GM19238 (cell line): ENCODE results near the gene KLF3.

Experiments used
- DNase-seq: peaks from one replicate; pipeline ENCODE4 v3.0.0; 2011; ENCODE audit warnings: low spot score; ENCODE audit not compliant: insufficient read length

KLF3 gene

GRCh38 chr4:38654273-38654672, 9.7 kb upstream of the KLF3 start:
- DNase-seq, result no peak

- no peak for DNase-seq
Measured at GRCh38 chr4:38656111-38656510, 7.9 kb upstream of the KLF3 start.

DNA sequence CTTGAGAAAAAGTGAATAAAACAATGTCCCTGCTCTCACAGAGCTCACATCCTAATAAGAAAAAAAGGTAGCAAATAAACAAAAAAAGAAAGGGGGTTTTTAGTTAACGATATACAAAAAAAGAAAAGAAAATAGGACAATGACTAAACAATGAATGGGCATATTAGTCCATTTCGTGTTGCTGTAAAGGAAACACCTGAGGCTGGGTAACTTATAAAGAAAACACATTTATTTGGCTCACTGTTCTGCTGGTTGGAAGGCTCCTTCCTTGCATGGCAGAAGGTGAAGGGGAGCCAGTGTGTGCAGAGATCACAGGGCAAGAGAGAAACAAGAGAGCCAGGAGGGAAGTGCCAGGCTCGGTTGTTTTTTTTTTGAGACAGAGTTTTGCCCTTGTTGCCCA, 4.7 kb upstream of the KLF3 start:
- no peak for DNase-seq

- no peak for DNase-seq
Measured at GRCh38 chr4:38660838-38661237, 3.2 kb upstream of the KLF3 start.

- no peak for DNase-seq
Measured at GRCh38 chr4:38661371-38661770, 2.6 kb upstream of the KLF3 start.

DNA sequence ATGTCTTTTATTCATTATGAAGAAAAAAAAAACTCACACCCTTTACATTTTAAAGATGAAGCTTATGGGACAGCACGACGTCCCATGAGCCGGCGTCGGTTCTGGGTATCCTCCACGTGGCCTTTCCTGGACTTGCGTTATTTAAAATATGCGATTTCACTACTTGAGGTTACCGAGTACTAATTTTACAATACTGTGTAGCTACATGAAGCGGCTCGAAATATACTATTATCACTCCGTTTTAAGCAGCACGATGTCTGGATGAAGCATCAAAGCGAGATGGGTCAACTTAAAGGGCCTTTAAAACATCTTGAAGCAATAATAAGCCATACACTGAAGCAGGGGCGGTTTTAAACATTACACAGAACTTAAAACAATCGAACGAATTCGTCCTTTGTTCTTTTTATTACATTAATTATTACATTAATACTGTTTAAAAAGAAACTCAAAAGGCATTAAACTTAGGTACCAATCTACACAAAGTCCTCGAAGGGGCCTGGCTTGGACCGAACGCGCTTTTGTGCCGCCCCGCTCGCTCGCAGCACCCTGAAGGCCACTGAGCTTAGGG, 1.4 kb upstream of the KLF3 start:
- DNase-seq, result no peak

- peak; percentile 60 for DNase-seq
Measured at GRCh38 chr4:38663090-38663800, 754 bp upstream of the KLF3 start.

- DNase-seq, result no peak
Measured at GRCh38 chr4:38664706-38665401, 855 bp downstream of the KLF3 start.

- DNase-seq, result no peak
Measured at GRCh38 chr4:38665551-38666411, 1.8 kb downstream of the KLF3 start.

GRCh38 chr4:38666766-38667084, 2.7 kb downstream of the KLF3 start:
- no peak for DNase-seq

GRCh38 chr4:38667085-38667893, 3.3 kb downstream of the KLF3 start:
- no peak for DNase-seq

- no peak for DNase-seq
Measured at GRCh38 chr4:38668203-38668971, 4.4 kb downstream of the KLF3 start.

DNA sequence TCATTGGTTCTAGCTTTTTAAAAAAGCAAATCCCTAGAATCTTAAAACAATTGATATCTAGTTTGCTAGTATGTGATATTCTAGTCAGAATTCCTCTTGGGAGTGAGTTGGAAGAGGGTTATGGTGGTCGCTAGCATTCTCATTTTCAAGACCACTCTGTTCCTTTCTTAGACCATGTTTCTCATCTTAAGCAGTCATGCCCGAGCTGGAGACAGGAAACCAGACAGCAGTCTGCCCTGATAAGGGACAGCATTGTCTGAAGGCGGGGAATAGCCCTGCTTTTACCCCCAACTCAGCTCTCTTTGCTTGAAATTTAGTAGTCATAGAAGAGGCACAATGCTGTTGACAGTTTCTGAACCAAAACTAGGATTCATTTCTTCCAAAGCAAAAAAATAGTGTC, 5.2 kb downstream of the KLF3 start:
- DNase-seq, result no peak

GRCh38 chr4:38670109-38670901, 6.3 kb downstream of the KLF3 start:
- DNase-seq, result no peak

DNA sequence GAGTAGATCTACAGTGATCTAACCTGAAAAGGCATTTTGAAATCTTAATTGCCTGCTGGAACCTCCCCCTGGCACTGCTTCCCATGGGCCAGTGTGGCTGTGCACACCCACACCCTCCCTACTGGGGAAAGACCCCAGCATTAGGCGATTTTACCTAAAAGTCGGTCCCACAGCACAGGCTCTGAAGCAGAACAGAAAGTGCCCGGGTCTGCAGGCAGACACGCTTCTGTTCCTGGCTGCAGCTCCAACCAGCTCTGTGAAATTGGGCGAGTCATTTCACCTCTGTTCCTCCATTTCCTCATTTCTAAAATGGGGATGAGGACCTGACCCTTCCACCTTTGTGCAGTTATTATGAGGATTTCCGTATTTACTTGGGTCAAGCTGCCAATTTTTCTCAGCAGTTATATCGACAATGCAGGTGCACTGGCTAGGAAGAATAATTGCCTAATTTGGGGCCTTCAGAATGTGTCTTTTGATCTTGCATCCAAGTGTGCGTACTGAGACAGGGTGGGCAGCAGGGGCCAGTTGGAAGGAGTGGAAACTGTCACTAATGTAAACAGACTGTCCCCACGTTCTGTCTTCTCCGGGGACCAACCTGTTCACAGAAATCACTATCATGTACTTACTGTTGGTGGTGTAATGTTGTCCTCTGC, 7.1 kb downstream of the KLF3 start:
- no peak for DNase-seq

- no peak for DNase-seq
Measured at GRCh38 chr4:38671592-38671940, 7.6 kb downstream of the KLF3 start.

GRCh38 chr4:38672074-38672396, 8.0 kb downstream of the KLF3 start:
- no peak for DNase-seq

- no peak for DNase-seq
Measured at GRCh38 chr4:38672397-38673129, 8.6 kb downstream of the KLF3 start.
